Astrocyte of the spinal cord (primary cell): ENCODE measurements around the gene TACSTD2.
"Not testable (repeated sequence)": the region's sequence is repeated elsewhere in the genome, so short reads cannot be mapped to it uniquely, and the experiment has no call there.

Experiments
- DNase-seq: peaks from one replicate; pipeline ENCODE4 v3.0.0; 2011; ENCODE audit warnings: low read depth, low spot score
- H3K4me3 ChIP-seq: 2 replicates; pipeline ENCODE4 v1.5.1; 2011; ENCODE audit warnings: low read depth, mild to moderate bottlenecking, low read length, moderate library complexity
- in situ Hi-C: cut with HindIII; loops from 2 replicates; pipeline ENCODE4 v1.10.0; 2017; ENCODE audit warnings: low sequenced_read_pairs
- TF ChIP-seq, protein P1 (sequence below): IDR thresholded peaks from 2 replicates; pipeline ENCODE4 v1.5.1; 2012; ENCODE audit warnings: low read depth, mild to moderate bottlenecking, low read length, inconsistent platforms

Gene TACSTD2, protein sequence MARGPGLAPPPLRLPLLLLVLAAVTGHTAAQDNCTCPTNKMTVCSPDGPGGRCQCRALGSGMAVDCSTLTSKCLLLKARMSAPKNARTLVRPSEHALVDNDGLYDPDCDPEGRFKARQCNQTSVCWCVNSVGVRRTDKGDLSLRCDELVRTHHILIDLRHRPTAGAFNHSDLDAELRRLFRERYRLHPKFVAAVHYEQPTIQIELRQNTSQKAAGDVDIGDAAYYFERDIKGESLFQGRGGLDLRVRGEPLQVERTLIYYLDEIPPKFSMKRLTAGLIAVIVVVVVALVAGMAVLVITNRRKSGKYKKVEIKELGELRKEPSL

DNA sequence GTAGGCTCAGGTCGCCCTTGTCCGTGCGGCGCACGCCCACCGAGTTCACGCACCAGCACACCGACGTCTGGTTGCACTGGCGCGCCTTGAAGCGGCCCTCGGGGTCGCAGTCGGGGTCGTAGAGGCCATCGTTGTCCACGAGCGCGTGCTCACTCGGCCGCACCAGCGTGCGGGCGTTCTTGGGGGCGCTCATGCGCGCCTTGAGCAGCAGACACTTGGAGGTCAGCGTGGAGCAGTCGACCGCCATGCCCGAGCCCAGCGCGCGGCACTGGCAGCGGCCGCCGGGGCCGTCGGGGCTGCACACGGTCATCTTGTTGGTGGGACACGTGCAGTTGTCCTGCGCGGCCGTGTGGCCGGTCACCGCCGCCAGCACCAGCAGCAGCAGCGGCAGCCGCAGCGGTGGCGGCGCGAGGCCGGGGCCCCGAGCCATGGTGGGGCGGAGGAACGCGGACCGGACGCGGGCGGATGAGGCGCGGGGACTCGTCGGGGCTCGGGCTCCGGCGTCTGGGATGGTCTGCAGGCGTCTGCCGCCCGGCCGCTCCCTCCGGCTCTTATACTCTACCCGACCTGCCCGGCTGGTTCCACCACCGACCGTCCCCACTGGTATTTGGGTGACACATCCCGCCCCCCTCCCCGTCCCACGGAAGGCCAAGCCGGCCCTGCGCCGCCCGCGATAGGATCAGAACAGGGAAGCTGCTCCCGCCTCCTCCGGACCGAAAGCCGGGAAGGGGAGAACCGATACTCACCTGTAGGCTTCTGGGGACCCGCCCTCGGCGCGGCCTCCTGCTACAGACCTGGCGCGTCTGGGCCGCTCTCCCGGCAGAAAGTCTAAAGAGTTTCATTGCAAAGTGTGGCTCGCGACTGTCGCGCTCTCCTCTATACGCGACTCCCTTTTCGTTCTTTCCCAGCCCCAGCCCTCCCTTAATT is at the start of gene TACSTD2:
Gene TACSTD2, minus strand, starts transcription at position 526 of the 927 bp plus-strand sequence. Its CDS starts 96 bp downstream, at position 430.
- no peak for DNase-seq
- TF ChIP-seq, protein P1, sequence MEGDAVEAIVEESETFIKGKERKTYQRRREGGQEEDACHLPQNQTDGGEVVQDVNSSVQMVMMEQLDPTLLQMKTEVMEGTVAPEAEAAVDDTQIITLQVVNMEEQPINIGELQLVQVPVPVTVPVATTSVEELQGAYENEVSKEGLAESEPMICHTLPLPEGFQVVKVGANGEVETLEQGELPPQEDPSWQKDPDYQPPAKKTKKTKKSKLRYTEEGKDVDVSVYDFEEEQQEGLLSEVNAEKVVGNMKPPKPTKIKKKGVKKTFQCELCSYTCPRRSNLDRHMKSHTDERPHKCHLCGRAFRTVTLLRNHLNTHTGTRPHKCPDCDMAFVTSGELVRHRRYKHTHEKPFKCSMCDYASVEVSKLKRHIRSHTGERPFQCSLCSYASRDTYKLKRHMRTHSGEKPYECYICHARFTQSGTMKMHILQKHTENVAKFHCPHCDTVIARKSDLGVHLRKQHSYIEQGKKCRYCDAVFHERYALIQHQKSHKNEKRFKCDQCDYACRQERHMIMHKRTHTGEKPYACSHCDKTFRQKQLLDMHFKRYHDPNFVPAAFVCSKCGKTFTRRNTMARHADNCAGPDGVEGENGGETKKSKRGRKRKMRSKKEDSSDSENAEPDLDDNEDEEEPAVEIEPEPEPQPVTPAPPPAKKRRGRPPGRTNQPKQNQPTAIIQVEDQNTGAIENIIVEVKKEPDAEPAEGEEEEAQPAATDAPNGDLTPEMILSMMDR: no peak
- in situ Hi-C loops: no loop called here
- peak within 1 kb of the TSS; percentile 24 for H3K4me3 ChIP-seq

DNA sequence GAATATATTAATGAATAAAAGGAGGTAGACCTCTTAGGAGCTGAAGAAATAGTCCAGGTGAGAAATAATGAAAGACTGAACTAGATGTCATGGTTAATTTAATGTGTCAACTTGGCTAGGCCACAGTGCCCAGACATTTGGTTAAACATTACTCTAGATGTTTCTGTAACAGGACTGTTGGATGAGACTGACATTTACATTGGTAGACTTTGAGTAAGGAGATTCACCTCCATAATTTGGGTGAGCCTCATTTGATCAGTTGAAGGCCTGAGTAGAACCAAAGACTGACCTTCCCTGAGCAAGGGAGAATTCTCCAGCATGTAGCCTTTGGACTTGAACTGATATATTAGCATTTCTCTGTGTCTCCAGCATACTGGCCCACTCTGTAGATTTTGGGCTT is 49.2 kb upstream of the TACSTD2 start:
- in situ Hi-C loops: no loop called here
- no peak overlapping the region for H3K4me3 ChIP-seq
- no peak for DNase-seq
- TF ChIP-seq, protein P1: no peak

DNA sequence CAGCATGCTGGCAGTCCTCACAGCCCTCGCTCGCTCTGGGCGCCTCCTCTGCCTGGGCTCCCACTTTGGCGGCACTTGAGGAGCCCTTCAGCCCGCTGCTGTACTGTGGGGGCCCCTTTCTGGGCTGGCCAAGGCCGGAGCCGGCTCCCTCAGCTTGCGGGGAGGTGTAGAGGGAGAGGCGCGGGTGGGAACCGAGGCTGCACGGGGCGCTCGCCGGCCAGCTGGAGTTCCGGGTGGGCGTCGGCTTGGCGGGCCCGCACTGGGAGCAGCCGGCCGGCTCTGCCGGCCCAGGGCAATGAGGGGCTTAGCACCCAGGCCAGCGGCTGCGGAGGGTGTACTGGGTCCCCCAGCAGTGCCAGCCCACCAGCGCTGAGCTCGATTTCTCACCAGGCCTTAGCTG is 46.2 kb upstream of the TACSTD2 start:
- DNase-seq, H3K4me3 ChIP-seq, in situ Hi-C loops: not testable (repeated sequence)

DNA sequence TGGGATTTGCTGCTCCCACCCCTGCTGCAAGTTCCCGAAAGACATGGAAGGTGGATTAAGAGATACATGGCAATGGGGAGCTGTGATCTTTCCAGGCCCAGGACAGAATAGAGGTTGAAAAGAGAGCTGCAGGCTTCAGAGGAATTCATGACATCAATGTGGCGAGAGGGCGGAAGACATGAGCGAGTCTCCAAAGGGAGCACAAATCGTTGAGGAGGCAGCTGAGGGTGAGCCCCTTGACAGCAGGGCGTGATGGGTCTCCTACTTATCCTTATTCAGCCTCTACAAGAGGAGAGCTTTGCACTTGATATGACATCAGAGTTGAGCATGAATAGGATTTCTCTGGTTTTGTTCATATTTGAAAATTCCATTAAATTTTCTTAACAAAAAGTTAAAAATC is 45.5 kb upstream of the TACSTD2 start:
- TF ChIP-seq, protein P1: no peak
- no peak overlapping the region for H3K4me3 ChIP-seq
- in situ Hi-C loops: no loop called here
- DNase-seq: no peak

DNA sequence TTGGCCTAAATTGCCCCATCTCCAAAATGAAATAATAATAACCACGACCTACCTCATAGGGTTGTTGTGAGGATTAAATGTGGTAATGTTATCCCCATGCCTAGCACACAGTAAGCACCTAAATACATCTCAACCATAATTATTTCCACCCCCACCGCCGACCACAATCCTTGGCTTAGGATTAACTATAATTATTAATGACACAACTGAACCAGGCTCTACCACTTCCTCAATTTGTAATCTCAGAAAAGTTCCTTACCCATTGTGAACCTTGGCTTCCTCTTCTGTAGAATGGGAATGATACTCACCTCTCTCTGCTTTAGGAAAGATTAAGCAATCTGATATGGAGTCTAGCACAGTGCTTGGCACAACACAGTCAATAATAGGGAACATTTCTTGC is 44.3 kb upstream of the TACSTD2 start:
- no peak for DNase-seq
- in situ Hi-C loops: no loop called here
- TF ChIP-seq, protein P1: no peak
- no peak overlapping the region for H3K4me3 ChIP-seq

DNA sequence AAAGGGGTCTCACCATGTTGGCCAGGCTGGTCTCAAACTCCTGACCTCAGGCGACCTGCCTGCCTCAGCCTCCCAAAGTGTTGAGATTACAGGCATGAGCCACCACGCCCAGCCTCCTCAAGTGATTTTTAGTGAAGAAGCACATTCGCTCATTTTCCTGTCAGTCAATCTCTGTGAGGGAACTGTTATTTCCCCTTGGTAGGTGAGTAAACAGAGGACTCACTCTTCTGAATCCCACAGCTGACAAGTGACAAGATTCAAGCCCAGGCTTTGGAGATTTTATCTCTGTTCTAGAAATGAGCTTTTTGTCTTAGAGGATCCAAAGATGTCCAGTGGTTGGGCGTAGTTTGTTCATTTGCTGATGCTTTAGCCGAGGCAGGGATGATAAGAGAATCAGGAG is 43.9 kb upstream of the TACSTD2 start:
- in situ Hi-C loops: no loop called here

More for the DNA sequence above, 43.9 kb upstream of the TACSTD2 start:
- DNase-seq: no peak
- no peak overlapping the region for H3K4me3 ChIP-seq
- TF ChIP-seq, protein P1: no peak
